Adrenal gland (tissue), 5 donors: ENCODE results near the gene MAP2K5.
"Not testable (repeated sequence)": the region's sequence is repeated elsewhere in the genome, so short reads cannot be mapped to it uniquely, and the experiment has no call there.

Experiments used
- CTCF ChIP-seq, 6 experiments: fragments of 450-650 bp in 4 of 6; fragments of 200-600 bp in 2 of 6; sonication (generic) in 1 of 6; IDR thresholded peaks; 1 replicate in 5 of 6; 2 replicates in 1 of 6; pipeline versions ENCODE4 v1.5.1 to v1.8.0; 2016 to 2021; ENCODE audit warnings: antibody characterized with exemption in 6 of 6, mild to moderate bottlenecking in 2 of 6, moderate library complexity in 1 of 6
- POLR2A ChIP-seq, 2 donors: fragments of 450-650 bp; IDR thresholded peaks; one replicate each; pipeline ENCODE4 v1.6.1; 2017; ENCODE audit warnings: antibody characterized with exemption in 2 of 2, mild to moderate bottlenecking in 2 of 2, moderate library complexity in 1 of 2
- donor health status: DM: no; HTN: no; CAD: no.

DNA sequence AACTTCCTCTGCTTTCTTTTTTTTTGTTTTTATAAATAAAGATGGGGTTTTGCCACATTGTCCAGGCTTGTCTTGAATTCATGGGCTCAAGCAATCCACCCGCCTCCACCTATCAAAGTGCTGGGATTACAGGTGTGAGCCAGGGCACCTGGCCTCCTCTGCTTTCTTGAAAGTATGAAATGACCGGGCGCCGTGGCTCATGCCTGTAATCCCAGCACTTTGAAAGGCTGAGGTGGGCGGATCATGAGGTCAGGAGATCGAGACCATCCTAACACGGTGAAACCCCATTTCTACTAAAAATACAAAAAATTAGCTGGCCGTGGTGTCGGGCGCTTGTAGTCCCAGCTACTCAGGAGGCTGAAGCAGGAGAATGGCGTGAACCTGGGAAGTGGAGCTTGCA lies 93.4 kb downstream of the MAP2K5 start:
- not testable (repeated sequence) for TF ChIP-seq CTCF, POLR2A (IDR thresholded peaks at IDR 0.05)
